ENCODE results near the gene CD8B.

The CD8B gene

GRCh38 chr2:86768189-86768949, 93.3 kb downstream of the CD8B start:
- no peak for DNase-seq

All from effector CD4-positive, alpha-beta T cell (primary cell).